NCI-H2107 treated with DMSO at 0.1 percent for 48 hours (cell line): ENCODE measurements around the gene SLAMF7.
"Not testable (repeated sequence)": the region's sequence is repeated elsewhere in the genome, so short reads cannot be mapped to it uniquely, and the experiment has no call there.

ENCODE experiments used
- DNase-seq: peaks from one replicate; lab custom pipeline; 2025; ENCODE audit not compliant: unreplicated experiment; lab: John Stamatoyannopoulos, UW

The SLAMF7 gene

DNA sequence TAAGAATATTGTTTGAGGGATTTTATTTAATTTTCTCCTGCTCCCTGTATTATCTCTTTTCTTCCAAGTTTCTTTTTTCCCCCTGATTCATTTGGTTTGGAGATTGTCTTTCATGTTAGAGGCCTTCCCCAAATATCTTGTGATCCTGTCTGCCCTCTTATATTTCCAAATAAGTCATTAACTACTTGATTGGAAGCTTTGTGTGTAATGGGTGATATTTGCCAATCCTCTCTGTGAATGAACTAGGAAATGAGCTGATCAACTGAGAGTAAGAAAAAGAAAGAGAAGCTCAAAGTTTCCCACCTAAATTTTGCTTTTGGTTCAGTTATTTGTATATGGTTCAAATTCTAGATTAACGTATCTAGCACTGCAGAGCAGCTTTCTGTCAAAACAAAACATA is 33.3 kb downstream of the SLAMF7 start:
- DNase-seq = no peak

GRCh38 chr1:160773093-160773492 is 34.0 kb downstream of the SLAMF7 start:
- DNase-seq = no peak

DNA sequence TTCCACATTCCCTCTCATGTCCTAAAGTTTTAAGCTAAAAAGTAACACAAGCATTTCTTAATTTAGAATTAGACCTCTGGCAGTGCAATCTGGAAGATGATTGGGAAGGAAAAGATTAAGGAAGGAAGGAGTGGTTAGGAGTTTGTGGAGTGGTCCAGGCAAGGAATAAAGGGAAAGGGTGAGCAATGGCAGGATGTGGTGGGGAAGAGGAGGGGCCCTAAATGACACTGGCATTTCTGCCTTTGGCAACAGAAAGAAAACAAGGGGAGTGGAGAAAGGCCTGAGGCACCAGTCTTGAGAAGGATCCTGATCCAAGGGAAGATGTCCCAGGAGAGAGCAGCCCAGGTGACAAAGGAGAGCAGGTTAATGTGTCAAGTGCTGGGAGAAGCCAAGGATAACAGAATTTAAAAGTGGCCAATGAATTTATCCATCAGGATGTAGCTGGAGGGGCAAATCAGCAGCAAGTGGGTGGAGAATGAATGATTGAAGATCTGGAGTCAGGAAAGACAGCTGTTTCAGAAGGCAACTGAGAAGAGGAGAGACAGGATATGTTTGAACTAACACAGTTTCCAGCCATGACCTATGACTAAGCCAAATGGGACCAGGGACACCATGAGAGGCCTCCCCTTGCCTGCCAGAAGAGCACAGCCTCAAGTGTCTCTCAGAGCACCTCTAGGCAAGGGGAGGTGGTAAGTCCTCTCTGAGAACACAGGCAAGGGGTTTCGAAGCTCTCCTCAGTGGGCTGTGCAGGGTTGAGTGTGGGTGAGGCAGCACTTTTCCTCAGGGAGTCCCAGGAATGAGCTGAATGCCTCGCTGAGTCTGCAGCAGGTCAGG is 36.1 kb downstream of the SLAMF7 start:
- no peak for DNase-seq

GRCh38 chr1:160776178-160776577 is 37.1 kb downstream of the SLAMF7 start:
- DNase-seq = no peak

- DNase-seq = peak; percentile 16
Measured at GRCh38 chr1:160777486-160778089, 38.5 kb downstream of the SLAMF7 start.

- DNase-seq = no peak
Measured at GRCh38 chr1:160778976-160779375, 39.9 kb downstream of the SLAMF7 start.

DNA sequence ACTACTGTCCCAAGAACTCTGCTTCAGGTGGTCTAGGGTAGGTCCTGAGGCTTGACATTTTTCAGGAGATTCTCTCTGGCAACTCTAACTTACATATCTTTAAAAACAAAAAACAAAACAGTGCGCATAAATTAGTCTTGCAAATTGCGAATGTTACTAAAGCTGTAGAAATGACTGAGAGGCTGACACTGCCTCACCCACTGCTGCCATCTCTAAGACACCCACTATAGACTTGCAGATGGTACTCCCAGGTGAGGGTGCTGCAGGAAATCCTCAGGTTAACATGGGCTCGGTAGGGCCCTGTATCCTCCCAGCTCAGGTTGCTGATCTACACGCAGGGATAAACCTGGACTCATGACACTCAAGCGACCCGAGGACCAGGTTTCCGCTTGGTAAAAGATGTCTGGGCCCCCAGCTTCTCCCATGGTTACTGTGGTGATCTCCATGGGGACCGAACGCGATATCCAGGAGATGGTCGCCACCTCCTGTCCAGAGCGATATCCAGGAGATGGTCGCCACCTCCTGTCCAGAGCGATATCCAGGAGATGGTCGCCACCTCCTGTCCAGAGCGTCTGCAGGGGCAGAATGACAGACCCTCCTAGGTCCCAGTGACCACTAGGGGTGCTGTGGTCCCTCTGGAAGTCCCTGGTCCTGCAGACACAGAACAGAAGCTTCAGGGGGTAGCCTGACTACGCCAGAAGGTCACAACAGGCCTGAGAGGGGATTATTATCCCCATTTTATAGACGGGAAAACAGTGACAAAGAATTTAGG is 40.8 kb downstream of the SLAMF7 start:
- no peak for DNase-seq

DNA sequence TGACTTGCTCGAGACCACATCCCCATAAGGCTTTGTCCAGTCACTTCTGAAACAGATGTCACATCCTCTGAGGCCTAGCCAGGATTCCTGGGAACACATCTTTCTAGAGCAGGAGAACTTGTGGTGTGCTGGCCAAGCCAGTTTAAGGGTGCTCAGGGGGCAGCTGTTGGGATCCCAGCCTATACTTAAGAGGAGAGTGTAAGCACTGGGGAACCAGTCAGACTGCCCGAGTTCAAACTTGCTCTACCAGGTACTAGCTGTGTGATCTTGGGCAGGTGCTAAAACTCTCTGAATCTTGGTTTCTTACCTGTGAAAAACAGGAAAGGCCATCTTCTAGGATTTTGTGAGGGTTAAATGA is 41.3 kb downstream of the SLAMF7 start:
- DNase-seq = no peak

DNA sequence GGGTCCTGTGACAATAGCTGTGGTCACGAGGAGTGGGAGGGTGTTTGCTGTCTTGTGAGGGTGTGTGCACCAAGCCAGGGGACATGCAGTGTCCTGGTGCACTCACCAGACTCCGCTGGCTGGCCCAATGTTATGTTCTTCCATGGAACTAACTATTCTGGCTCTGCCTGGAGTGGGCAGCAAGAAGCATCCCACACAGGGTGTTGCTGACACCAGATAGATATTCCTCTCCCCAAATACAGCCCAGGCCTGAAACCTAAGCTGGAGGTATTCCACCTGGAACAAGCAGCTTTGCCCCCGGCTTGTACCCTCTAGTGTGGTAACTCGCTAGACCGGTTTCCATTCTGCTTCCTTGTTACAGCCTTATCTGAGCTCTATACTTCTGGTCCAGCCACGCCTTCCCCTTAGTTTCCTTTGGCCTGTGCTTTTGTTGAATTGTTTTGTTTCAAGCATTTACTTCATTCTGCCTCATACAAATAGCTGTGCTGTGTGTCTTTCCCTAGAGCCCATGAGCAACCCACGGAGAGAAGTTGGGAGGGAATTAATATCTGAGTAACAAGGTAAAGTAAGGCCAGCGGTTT is 42.2 kb downstream of the SLAMF7 start:
- no peak for DNase-seq

- DNase-seq = no peak
Measured at GRCh38 chr1:160781914-160782689, 43.1 kb downstream of the SLAMF7 start.

DNA sequence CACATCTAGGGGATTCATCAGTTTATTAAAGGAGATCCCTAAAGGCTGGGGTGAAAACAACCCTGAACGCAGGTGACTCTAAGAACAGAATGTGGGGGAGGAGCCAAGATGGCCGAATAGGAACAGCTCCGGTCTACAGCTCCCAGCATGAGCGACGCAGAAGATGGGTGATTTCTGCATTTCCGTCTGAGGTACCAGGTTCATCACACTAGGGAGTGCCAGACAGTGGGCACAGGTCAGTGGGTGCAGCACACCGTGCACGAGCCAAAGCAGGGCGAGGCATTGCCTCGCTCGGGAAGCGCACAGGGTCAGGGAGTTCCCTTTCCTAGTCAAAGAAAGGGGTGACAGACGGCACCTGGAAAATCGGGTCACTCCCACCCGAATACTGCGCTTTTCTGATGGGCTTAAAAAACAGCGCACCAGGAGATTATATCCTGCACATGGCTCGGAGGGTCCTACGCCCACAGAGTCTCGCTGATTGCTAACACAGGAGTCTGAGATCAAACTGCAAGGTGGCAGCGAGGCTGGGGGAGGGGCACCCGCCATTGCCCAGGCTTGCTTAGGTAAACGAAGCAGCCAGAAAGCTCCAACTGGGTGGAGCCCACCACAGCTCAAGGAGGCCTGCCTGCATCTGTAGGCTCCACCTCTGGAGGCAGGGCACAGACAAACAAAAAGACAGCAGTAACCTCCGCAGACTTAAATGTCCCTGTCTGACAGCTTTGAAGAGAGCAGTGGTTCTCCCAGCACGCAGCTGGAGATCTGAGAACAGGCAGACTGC is 44.1 kb downstream of the SLAMF7 start:
- not testable (repeated sequence) for DNase-seq

DNA sequence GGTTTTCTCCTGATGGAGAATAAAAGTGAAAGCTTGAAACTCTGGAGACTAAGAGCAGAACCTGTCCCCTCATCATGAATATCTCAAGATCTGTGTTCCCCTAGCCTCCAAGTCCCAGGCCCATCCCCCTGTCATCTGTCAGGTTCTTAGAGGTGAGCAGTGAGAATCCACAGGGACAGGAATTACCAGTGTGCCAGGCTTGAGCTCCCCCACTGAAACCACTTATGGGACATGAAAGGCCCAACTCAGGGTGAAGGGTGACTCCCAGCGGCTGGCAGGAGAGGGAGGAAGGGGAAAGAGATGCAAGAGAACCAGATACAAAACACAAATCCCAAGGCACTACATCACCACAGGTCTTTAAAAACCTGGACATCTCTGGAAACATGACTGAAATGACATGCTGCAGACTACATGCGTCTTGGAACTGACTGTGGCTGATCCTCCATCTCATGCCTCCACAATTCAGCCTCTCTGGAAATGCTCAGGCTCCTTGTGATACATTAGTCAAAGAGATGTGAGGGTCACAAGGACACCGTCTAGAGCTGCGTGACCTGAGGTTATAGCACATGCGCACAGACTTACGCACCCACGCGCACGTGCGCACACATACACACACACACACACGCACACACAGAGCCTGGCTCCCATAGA is 50.1 kb downstream of the SLAMF7 start:
- no peak for DNase-seq

- no peak for DNase-seq
Measured at GRCh38 chr1:160789702-160790611, 50.9 kb downstream of the SLAMF7 start.

DNA sequence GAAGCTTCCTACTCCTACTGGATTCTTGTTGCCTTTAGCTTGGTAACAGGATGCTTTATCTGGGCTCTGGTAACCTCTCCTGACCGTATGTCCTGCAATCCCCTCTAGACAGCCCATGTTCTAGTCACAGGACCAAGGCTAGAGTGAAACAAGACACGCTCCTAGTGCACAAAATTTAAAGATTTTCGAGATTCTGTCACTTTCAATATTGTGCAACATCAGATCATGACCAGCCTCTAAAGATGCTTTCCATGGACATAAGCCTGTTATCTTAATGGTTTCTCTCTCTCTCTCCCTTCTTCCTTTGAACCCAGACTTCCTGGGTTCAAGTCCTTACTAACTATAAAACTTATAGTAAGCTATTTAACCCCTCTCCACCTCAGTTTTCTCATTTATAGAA is 55.3 kb downstream of the SLAMF7 start:
- no peak for DNase-seq

- no peak for DNase-seq
Measured at GRCh38 chr1:160795951-160796383, 56.9 kb downstream of the SLAMF7 start, which contains the start of gene LY9. Gene LY9, plus strand, starts transcription at chr1:160796174. Its CDS starts 14 bp downstream, at chr1:160796188.

GRCh38 chr1:160797271-160797709 is 58.2 kb downstream of the SLAMF7 start:
- no peak for DNase-seq

DNA sequence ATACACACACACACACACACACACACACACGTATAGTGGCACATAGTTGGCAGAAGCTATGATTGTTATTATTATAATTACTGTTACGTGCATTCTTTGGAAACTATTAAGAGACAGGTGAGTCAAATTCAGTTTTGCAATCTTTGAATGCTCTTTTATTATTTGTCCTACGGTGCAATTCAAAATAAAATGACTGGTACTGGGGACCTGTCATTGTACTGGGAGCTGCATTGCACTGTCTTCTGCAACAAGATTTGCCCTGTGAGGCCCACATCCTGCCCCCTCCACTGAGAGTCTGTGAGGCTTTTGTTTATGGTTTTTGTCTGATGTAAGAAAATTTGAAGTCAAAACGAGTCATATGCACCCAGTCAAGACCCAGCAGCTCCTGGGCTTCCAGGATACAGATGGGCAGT is 58.8 kb downstream of the SLAMF7 start:
- DNase-seq = no peak

GRCh38 chr1:160798439-160798838 is 59.4 kb downstream of the SLAMF7 start:
- no peak for DNase-seq
